Hepatic stellate cell (primary cell): ENCODE data around the gene CORO1A.
"Not testable (repeated sequence)": the region's sequence is repeated elsewhere in the genome, so short reads cannot be mapped to it uniquely, and the experiment has no call there.

Source experiments
- DNase-seq: peaks from one replicate; pipeline ENCODE4 v3.0.0; 2011; ENCODE audit warnings: low spot score

Gene CORO1A

GRCh38 chr16:30205541-30206236 is 22.3 kb downstream of the CORO1A start:
- DNase-seq, result not testable (repeated sequence)

GRCh38 chr16:30206252-30206651 is 22.9 kb downstream of the CORO1A start:
- DNase-seq, result not testable (repeated sequence)

- DNase-seq, result not testable (repeated sequence)
These were observed 23.8 kb downstream of the CORO1A start for GRCh38 chr16:30207063-30207704.

- not testable (repeated sequence) for DNase-seq
These were observed 25.6 kb downstream of the CORO1A start for GRCh38 chr16:30209032-30209431.

GRCh38 chr16:30211414-30211813 is 28.0 kb downstream of the CORO1A start:
- DNase-seq, result not testable (repeated sequence)

- not testable (repeated sequence) for DNase-seq
These were observed 33.7 kb downstream of the CORO1A start for GRCh38 chr16:30217082-30217481.
